Cardiac septum (tissue), 1 donor: ENCODE results near the gene KIRREL3. TPM values are rescaled to one million over a fixed set of nuclear protein-coding genes. Genes with fewer than 3 reads are reported as not detected.

ENCODE experiments used
- DNase-seq: peaks from one replicate; pipeline ENCODE4 v3.0.0-alpha.2; 2020; ENCODE audit warnings: low spot score
- intact Hi-C: fragments of 100-400 bp; cut with DNase I; formaldehyde crosslinking; loops from one replicate; pipeline ENCODE4 v1.14.0; 2022
- total RNA-seq: library from RNA; stranded (reverse); fragmentation: NEBNext Ultra II Directional; extraction: Animal tissue kit (Norgen Biotek cat#: 25700); gene quantifications from one replicate; pipeline ENCODE4 v1.2.1, GENCODE V29; 2021
- donor health status: DM: no; HTN: no; CAD: no.

The KIRREL3 gene
- total RNA-seq, 1 donor from 2014 or later = 0.30 TPM

GRCh38 chr11:126419801-126420697 lies 580.5 kb downstream of the KIRREL3 start:
- DNase-seq = no peak

GRCh38 chr11:126418887-126419286 lies 581.7 kb downstream of the KIRREL3 start:
- DNase-seq = no peak
- intact Hi-C loops = loop anchor here (10.0 kb wide), 1 partner anchor 64 kb away; the partner anchor contains the start of gene ST3GAL4

More at GRCh38 chr11:126419801-126420697, 580.5 kb downstream of the KIRREL3 start:
- intact Hi-C loops = loop anchor here (10.0 kb wide), 1 partner anchor 65 kb away; the partner anchor contains the start of gene ST3GAL4

GRCh38 chr11:126417091-126417862 lies 583.3 kb downstream of the KIRREL3 start:
- intact Hi-C loops = loop anchor here (10.0 kb wide), 1 partner anchor 62 kb away; the partner anchor contains the start of gene ST3GAL4
- DNase-seq = no peak

- intact Hi-C loops = loop anchor here (10.0 kb wide), 1 partner anchor 62 kb away; the partner anchor contains the start of gene ST3GAL4
These were observed 584.0 kb downstream of the KIRREL3 start for GRCh38 chr11:126416542-126417090.

DNA sequence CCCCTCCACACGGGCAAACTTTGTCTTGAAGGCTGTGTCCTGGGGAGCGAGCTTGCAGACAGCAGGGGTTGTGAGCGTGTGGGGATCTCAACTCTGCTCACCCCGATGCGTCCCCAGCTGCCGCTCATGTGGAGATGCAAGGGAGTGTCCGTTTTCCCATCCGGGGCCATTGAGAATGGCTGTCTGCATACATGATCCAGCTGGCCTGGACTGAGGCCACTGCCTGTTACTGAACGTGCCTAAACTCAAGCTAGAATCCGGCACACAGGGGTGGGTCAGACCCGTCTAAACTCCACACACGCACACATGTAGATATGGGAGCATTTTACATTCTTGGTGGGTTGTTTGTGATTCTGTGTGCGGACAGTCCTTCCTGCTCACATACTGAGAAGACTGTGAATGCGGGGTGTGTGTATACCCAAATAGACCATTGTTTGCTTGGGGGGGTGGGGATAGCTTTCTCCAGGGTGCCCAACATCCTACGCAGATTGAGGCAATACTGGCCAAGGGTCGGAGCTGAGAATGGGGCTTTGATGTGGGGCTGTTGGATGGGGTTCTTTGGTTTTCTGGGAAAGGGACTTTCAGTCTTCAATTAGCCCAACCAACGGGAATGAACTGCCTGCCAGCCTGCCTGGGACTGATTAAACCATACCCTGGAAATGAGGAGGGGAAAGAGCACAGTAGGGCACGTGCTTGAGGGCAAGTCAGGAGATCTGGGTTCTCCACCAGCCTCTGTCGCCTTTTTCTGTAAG lies 584.7 kb downstream of the KIRREL3 start:
- DNase-seq = no peak
- intact Hi-C loops = loop anchor here (1.0 to 10.0 kb wide), 2 partner anchors 61 to 98 kb away; partner anchors contain the start of gene ST3GAL4

More at GRCh38 chr11:126416542-126417090, 584.0 kb downstream of the KIRREL3 start:
- peak; percentile 95 for DNase-seq

GRCh38 chr11:126415128-126415527 lies 585.4 kb downstream of the KIRREL3 start:
- intact Hi-C loops = loop anchor here (1.0 to 10.0 kb wide), 2 partner anchors 60 to 97 kb away; partner anchors contain the start of gene ST3GAL4
- peak; percentile 89 for DNase-seq

DNA sequence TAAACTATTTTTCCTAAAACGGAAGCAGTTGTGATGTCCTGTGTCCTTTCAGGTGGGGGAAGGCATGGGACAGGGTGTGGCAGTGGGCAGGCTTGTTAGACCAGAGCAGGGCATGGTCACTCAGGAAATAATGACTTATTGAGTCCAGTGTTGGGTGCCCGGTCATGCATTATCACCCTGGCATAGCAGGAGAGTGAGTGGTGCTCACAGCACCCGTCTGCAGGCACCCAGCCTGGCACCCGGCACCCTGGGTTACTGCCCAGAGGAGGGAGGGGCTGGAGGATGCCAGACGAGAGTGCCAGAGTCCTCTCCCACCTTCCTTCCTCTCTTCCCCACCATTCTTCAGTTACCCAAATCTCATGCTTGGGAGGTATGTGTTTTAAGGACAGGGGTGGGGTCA lies 586.0 kb downstream of the KIRREL3 start:
- intact Hi-C loops = loop anchor here (1.0 to 10.0 kb wide), 2 partner anchors 60 to 96 kb away; partner anchors contain the start of gene ST3GAL4

DNA sequence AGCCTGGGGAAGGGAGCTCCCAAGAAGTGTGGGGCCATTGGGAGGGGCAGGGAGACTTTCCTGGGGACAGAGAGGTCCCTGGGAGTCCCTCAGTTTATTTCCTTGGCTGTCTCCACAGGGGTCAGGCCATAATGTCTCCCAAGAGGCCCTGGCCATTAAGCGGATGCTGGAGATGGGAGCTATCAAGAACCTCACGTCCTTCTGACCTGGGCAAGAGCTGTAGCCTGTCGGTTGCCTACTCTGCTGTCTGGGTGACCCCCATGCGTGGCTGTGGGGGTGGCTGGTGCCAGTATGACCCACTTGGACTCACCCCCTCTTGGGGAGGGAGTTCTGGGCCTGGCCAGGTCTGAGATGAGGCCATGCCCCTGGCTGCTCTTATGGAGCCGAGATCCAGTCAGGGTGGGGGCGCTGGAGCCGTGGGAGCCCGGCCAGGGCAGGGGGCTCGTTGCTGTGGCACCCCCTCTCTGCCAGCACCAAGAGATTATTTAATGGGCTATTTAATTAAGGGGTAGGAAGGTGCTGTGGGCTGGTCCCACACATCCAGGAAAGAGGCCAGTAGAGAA lies 586.6 kb downstream of the KIRREL3 start:
- no peak for DNase-seq
- intact Hi-C loops = loop anchor here (10.0 kb wide), 1 partner anchor 59 kb away; the partner anchor contains the start of gene ST3GAL4

More for the DNA sequence above, 586.0 kb downstream of the KIRREL3 start:
- no peak for DNase-seq

DNA sequence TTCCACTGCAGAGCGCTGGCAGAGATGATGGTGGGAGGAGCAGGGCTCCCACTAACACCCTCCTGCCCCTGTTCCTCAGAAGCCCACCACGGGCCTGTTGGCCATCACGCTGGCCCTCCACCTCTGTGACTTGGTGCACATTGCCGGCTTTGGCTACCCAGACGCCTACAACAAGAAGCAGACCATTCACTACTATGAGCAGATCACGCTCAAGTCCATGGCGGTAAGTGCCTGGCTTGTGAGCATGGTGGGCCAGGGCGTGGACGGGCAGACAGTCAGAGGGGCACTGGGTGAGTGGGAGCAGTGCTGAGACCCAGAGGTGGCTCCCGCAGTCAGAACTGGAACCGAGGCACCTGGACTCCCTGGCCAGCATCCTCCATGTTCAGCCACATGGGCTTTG lies 587.1 kb downstream of the KIRREL3 start:
- no peak for DNase-seq
- intact Hi-C loops = loop anchor here (10.0 kb wide), 1 partner anchor 59 kb away; the partner anchor contains the start of gene ST3GAL4

- intact Hi-C loops = loop anchor here (10.0 kb wide), 1 partner anchor 57 kb away; the partner anchor contains the start of gene ST3GAL4
- DNase-seq = no peak
These were observed 588.6 kb downstream of the KIRREL3 start for GRCh38 chr11:126411971-126412381.

- no peak for DNase-seq
- intact Hi-C loops = loop anchor here (10.0 kb wide), 1 partner anchor 56 kb away; the partner anchor contains the start of gene ST3GAL4
These were observed 589.9 kb downstream of the KIRREL3 start for GRCh38 chr11:126410649-126411048.

DNA sequence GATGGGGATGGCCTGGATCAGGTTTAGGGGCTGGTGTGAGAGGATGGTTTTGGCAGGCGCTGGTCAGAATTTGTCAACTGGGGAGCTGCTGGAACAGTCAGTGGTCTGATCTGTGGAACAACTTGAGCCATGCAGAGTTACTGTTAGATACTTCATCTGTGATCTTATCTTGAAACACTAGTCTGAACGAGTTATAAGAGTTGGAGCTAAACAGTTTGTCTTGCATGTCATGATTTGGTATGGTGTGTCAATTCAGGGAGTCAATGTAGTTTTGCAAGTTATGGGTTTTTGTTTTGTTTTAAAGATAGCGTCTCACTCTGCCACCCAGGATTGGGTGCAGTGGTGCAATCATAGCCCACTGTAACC lies 591.0 kb downstream of the KIRREL3 start:
- intact Hi-C loops = no loop called here
- no peak for DNase-seq

- DNase-seq = no peak
- intact Hi-C loops = no loop called here
These were observed 591.5 kb downstream of the KIRREL3 start for GRCh38 chr11:126408901-126409619.

GRCh38 chr11:126408496-126408895 lies 592.1 kb downstream of the KIRREL3 start:
- intact Hi-C loops = no loop called here
- no peak for DNase-seq

- intact Hi-C loops = no loop called here
- DNase-seq = no peak
These were observed 592.8 kb downstream of the KIRREL3 start for GRCh38 chr11:126407682-126408288.

- intact Hi-C loops = no loop called here
- no peak for DNase-seq
These were observed 593.5 kb downstream of the KIRREL3 start for GRCh38 chr11:126407101-126407521.

GRCh38 chr11:126406368-126406767 lies 594.2 kb downstream of the KIRREL3 start:
- no peak for DNase-seq
- intact Hi-C loops = no loop called here
